ENCODE measurements around the gene SPHK1.

The SPHK1 gene

DNA sequence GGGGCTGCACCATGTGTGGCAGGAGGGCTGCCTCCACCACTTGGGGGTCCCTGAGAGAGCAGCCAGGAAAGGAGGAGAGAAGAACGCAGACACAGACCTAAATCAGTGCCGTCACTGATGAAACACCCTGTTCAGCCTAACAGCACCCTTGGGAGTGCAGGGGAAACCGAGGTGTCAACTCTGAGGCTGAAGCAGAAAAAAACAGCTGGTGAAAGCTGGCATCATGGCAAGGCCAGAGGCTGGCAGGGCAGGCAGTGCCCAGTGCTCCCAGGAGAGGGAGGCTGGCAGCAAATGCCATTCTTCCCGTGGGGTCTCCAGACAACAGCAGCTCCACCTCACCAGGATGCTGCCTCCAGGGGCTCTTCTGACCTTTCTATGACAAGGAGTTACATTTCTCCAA lies 23.1 kb downstream of the SPHK1 start:
- no peak for DNase-seq (ENCODE audit: low read depth)

DNA sequence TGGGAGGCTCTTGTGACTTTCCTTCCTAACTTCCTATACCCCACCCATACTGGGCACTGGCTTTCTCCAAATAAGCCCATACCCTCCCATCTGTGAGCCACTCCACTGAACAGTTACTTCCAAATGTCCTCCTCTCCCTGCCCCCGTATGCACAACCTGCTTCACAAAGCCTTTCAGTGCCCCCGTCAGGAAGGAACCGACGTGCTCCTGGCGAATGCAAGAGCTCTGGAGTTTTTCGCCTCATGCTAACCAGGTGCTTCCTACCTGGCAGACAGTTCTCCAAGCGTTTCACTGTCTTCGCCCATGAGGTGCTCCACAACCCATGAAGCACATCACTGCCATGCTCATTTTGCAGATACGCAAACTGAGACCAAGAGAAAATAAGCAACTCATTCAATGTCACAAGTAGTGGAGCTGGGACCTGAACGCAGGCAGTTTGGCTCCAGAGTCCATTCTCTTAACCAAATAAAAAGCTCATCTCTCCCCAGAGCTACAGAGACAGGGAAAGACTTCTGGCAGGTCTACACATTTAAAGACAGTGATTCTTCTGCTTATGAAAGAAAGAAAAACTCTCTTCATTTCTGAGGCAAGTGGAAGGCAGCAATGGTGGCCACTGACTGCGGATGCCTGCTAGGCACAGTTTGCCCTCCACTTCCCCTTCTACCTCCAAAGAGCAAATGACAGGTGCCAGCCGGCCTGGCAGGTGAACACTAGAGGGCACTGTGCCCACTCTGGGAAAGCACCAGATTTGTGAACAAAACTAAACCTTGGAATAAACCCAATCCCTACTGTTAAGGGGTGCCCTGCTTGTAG lies 23.8 kb downstream of the SPHK1 start:
- DNase-seq (ENCODE audit: low read depth) = no peak

DNA sequence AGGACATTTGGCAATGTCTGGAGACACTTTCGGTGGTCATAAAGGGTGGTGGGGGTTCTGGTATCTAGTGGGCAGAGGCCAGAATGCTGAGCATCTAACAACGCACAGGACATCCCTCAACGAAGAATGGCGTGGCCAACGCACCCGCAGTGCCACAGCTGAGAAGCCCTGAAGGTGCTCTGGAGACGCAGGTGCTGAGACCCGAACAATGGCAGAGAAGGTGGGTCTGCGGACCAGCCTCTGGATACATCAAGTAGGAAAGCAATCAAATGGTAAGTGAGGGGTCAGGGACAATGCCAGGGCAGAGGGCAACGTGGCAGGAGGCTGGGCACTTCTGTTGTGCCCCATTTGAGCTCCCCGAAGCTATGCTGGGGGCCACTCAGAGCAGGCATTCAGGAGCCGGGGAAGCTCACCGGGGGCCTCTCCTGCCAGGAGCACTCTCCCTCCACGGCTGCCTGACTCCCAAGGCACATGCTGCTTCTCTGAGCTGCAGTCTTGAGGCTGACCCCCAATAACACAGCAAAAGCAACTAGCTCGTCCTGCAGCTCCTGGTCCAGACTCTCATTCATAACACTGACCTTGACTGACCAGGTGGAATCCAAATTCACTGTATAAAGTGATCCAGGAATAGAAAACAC lies 26.0 kb downstream of the SPHK1 start:
- no peak for DNase-seq (ENCODE audit: low read depth)

DNA sequence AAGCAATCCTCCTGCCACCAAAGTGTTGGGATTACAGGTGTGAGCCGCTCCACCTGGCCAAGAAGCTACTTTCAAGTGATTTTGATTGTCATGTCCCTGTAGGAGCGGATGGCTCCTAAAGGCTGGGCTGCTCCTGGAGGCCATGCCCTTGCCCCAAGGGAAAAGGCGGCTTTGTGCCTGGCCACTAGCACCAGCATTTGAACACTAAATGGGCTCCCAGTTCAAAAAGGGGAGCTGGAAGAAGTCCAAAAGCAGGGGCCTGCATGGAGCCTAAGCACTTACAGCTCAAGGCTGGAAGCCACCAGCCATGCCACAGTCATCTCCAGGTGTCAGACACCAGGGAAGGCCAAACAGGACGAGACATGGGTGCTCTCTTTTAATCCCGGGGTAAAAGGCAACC lies 26.8 kb downstream of the SPHK1 start:
- no peak for DNase-seq (ENCODE audit: low read depth)

DNA sequence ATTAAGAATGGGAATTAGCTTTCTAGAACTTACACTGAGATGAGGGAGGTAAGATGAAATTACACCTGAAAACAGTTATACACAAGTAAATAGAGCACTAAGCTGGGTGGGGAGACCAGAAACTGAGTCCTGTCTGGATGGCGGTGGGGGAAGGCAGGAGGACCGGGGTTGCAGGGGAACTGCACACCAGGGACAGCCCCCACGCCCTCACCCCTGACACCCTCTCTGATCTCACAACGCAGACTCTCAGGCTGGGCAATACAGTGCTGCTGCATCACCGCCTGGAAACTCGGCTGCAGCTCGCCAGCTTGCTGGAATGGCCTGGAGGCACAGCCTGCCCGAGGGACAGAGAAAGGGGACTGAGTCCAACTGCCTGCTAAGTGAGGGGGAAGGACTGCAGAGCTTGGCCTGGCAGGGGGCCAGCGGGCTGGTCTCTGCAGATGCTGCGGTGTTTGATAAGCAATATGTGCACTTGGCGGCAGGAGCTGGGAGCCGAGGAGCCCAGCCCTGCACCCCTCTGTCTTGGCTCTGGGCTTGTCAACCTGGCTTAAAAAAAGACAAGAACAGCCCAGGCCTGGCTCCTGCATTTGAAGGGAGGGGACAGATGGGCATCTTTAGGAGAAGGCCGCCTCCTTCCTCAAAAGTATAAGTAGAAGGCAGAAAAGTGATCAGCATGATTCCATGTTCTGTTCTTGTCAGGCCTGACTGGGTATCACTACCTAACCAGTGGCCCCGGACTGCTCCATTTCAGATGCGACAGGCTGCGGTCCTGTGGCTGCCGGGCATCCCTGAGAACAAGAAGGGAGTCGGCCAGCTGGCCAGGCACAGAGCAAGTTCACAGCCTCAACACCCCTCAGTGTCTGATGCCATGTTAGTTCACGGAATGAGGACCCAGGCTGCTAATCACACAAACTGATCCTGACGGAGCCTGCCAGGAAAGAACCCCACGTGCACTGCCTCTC lies 30.2 kb downstream of the SPHK1 start:
- DNase-seq (ENCODE audit: low read depth) = no peak

DNA sequence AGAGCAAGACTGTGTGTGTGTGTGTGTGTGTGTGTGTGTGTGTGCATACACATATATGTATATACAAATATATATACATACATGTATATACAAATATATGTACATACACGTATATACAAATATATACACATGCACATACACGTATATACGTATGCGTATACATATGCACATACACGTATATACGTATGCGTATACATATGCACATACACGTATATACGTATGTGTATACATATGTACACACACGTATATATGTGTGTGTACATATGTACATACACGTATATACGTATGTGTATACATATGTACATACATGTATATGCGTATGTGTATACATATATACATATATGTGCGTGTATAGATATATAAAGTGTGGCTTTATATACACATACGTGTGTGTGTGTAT lies 31.4 kb downstream of the SPHK1 start:
- DNase-seq (ENCODE audit: low read depth) = no peak

DNA sequence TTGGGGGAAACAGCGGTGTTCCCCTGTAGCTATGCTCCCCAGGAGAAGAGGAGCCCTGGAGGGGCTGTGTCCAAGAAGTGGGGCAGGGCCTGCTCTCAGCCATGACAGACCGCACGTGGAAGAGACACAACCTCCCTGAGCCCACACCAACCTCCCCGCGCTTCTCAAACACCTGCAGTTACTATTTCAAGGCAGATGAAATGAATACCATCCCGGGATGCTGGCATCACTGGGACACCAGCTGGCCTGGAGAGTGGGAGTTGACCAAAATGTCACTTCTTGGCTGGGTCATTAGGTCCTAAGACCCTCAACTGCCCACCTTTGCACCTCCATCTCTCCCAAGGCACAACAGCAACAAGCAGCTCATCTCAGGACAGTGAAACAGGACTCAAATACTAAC lies 32.0 kb downstream of the SPHK1 start:
- no peak for DNase-seq (ENCODE audit: low read depth)

DNA sequence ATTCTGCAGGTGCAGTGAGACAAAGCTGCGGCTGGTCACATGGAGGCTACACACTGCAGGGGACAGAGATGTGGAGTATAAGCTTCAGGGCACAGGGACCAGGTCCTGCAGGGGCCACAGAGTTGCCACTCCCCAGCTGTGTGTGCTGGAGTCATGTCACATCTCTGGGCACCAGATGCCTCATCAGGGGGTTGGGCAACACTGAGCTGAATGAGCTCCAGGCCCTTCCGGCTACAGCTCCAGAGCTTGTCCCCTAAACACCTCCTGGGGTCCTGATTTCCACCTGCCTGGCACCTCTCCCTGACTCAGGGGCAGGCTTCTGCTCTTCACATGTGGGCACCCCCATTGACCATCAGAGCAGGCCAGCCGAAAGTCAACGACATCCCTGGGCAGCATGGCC lies 32.5 kb downstream of the SPHK1 start:
- DNase-seq (ENCODE audit: low read depth) = no peak

DNA sequence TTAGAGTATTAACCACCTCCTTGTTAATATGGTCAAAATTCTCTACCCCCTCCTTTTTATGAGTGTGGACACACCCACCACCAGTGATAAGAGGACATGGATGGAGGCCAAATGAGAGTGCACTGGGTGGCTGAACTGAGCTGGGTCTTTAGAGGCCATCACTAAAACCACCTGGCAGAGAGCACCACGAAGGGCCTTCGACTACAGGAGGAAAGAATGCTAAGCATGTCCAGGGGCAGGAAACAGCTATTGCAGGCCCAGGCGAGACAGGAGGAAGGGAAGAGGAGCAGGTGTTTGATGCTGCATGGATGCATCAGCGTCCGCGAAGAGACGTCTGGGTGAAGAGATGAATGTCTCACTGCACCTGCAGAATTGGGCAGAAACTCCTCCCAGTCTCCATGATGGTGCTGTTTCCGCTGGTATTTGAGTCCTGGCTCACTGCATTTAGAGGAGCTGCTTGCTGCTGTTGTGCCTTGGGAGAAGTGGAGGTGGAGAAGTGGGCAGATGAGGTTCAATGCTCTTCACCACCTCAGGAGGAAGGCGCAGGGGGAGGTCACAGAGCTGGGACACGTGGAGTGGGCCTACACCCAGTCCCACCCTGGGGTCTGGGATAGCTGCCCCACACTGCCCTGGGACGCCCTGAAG lies 33.2 kb downstream of the SPHK1 start:
- DNase-seq (ENCODE audit: low read depth) = no peak

DNA sequence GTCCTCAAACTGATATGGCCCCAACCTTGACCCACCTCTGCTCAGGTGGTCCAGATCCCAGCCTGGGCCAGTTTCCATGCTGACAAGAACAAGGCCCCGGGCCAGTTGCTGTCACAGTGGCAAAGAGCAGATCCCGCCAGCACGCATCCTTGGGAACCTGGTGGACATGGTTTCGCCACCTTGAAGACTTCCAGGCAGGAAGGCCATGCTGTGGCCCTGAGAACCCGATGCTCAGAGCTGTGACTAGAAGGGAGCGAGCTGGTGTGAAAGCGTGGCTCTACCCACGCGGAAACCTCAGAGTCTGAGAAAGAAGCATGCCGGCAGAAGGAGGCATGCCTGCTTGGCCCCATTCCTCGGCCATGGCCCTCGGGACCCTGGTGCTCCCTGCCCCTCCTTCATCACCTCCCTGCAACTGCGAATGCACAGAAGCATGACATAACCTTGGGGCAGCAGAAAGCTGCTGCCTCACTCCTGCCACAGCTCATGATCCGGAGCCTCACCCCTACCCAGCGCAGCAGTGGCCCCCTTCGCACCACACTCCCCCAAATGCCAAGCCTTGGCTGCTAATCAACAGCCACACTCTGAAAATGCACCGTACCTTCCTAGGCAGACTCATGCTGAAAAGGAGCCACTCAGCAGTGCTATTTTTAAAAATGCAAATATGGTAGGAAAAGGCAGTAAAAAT lies 35.3 kb downstream of the SPHK1 start:
- no peak for DNase-seq (ENCODE audit: low read depth)

DNA sequence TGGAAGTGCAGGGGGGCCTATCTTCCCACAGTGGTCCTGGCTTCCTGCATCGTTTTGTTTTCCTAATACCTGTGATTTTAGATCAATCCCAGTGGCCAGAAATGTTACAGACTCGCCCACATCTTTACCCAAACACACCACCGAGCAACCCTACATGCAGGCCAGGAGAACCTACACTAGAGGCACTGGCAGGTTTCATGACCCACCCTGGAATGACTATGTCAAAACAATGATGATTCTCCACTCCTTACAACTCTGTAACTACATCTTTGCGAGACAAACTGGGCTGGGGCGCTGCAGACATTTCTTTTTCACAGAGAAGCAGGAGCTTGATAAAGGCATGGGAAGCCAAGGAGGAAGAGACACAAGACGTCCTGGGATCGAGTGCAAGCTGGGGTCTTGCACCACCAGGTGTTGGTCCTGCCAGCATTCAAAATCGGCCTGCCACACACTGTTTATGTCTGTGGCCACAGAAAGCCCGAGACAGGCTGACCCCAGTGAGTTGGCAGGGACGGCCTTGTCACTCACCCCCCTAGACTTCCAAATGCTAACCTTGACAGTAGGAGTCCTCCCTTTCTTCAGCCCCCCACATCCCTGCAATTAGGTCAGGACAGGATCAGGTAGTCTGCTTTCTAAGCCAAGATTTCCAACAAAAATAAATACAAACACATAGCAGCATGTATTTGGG lies 36.1 kb downstream of the SPHK1 start:
- DNase-seq (ENCODE audit: low read depth) = no peak

DNA sequence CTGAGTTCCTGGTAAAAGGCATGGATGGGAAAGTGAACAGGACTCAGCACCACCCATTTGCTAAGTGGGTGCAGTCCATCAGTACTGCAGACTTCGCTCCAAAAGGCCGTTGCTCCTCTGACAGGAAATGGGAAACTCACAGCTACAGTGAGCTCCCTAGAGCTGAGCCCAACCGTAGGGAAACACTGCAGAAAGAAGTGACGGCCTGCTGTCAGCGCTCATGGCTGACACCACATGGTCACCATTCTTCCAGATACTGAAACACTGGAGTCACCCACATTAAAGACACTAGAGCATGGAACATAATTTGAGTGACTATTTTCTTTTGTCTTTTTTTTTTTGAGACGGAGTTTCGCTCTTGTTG lies 36.6 kb downstream of the SPHK1 start:
- no peak for DNase-seq (ENCODE audit: low read depth)

DNA sequence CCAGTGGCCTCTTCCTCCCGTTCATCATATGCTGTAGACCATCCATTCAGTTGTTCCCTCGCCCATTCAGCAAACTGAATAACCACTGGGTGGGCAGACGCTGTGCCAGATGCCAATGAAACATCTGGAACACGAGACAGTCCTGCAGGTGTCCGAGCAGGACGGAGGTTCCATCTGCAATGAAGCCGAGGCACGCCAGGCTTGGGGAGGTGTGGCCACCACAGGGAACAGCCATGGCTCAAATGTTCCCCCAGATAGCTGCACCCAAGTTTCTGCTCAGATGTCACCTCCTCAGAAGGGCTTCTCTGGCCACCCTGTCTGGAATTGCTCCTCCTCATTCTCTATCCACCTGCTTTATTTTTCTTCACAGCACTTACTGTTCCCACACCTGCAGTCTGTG lies 38.0 kb downstream of the SPHK1 start:
- no peak for DNase-seq (ENCODE audit: low read depth)

DNA sequence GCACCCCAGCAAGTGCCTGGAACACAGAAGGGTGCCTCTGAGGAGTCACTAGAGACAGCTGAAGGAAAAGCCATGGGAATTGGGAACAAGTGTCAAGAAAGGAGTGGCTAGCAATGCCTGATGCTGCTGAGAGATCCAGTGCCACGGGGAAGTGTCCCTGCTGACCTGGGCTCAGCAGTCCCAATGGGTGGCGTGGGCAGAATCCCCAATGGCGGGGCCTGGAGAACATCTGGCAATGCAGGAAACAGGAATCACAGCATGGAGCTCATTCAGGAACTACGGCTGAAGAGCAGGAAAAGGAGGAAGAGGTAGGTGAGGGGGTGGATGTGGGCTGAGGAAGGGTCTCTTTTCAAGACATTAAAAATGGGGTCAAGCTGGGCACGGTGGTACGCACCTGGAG lies 38.5 kb downstream of the SPHK1 start:
- DNase-seq (ENCODE audit: low read depth) = no peak

DNA sequence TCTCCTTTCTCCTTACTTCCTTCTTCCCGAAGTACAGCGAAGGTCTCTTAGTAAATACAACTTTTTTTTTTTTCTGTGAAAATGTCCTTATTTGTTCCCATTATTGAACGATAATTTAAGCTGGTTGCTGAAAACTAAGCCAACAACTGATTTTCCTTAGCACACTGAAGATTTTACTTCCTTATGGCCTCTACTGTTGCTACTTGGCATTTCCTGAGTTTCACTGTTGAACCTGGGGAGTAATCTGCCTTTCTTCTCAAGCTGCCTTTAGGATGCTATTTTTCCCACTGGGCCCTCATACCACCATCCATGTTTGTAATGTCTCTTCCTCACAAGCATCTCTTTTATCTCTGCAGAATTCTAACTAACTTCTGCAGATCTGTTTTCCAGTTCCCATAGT lies 42.4 kb downstream of the SPHK1 start:
- no peak for DNase-seq (ENCODE audit: low read depth)

DNA sequence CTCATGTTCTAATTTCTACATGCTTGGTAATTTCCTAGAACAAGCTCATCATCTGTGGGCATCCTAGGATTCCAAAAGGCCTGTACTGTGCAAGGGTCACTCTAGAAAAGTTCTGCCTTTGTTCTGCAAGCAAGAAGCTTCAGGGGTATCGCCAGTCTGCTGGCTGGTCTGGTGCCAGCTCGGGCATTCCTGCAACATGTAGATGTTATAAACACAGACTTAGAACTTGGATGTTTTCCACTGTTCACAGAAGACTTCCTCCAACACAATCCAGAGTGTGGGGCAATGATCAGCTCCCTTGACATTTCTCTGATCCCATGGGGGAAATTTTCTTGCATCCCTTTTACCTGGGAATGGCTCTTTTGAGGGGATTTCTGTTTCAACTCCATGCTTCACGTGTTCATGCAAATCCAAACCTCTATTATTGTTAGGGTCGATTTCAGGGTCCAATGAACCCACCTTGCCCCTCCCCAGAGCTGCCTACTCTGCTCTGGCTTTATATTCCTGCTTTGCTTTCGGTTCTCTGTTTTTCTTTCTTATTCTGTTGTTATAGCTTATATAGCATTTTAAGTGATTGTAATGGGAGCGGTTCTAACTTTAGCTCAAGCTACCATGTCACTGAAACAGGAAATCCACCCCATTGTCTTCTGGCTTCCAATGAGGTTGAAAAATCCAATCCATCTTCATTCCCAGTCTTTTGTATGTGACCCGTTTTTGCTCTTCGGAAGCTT lies 43.3 kb downstream of the SPHK1 start:
- DNase-seq (ENCODE audit: low read depth) = no peak

DNA sequence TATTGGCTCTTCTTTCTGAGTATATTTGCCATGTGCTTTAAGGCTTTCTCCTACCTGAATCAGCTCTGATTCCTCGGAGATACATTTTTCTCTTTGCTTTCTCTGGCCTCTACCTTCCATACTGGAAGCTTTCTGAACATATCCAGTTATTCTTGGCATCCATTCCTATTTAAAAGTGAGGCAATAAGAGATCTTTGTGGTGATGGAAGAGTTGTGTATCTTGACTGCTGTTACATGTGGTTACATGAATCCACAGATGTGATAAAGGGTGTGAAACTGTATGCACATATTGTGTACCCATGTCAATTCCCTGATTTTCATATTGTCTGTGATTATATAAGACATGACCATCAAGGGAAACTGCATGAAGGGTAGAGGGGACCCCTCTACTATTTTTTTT lies 44.1 kb downstream of the SPHK1 start:
- no peak for DNase-seq (ENCODE audit: low read depth)

DNA sequence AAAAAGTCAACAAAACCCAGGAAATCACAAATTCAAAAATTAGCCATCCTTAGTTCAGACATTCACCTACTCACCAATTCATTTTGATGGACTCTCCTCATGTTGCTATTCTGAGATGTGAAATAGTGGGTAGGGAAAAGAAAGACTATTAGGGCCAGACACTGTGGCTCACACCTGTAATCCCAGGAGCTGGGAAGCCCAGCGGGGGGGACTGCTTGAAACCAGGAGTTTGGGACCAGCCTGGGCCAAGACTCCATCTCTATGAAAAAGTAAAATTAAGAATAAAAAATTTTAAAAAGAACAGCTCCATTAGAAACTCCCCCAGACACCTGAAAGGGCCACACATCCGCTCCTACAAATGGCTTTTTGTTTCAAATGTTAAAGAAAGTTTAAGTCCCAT lies 47.1 kb downstream of the SPHK1 start:
- no peak for DNase-seq (ENCODE audit: low read depth)

DNA sequence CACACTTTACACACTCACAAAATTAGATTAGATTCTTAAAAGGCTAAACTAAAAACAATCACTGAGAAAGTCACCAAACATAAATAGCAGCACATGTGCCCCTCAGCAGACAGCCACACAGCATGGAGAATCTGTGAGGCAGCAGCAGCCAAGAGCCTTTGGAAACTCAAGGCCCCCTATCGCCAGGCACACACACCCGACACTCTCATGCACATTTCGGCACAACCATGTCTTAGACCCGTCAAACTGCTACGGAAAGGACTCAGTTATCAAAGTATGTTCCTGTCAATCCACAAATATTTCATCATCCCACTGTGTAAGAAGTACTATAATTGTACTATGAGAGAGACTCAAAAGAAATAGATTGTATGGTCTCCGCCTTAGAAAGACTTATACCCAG lies 47.6 kb downstream of the SPHK1 start:
- no peak for DNase-seq (ENCODE audit: low read depth)

DNA sequence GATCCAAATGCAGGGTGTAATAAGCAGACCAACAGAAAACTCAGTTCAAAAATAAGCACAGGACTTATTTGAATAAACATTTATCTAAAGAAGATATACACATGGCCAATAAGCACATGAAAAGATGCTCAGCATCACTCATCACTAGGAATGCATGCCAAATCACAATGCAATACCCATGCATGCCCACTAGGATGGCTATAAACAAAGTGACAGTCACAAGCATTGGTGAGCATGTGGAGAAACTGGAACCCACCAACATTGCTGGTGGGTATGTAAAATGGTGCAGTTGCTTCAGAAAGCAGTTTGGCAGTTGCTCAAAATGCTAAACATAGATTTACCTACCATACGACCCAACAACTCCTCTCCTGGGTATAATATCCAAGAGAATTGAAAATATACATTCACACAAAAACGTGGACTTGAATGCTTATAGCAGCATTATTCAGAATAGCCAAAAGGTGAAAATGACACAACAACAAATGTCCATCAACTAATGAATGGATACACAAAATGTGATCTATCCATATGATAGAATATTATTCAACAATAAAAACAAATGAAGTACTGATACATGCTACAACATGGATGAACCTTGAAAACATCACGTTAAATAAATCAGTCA lies 48.4 kb downstream of the SPHK1 start:
- no peak for DNase-seq (ENCODE audit: low read depth)

Measured in HS-27A (cell line).